HFF-Myc (cell line): Measurements from ENCODE around the gene KTI12.

ENCODE experiments used
- DNase-seq: peaks from one replicate; pipeline ENCODE4 v3.0.0-alpha.2; 2011; ENCODE audit warnings: low read depth; ENCODE audit errors: extremely low read depth
- H3K4me3 ChIP-seq: replicated peaks from 2 replicates; pipeline ENCODE4 v1.5.1; 2011; ENCODE audit warnings: low read depth, mild to moderate bottlenecking, control low read depth, low read length
- CTCF ChIP-seq: IDR thresholded peaks from 2 replicates; pipeline ENCODE4 v1.5.1; 2012; ENCODE audit warnings: mild to moderate bottlenecking, low read depth, low read length, control low read depth; ENCODE audit errors: missing control alignments

The KTI12 gene

GRCh38 chr1:51982161-51982560 is 51.4 kb downstream of the KTI12 start:
- DNase-seq, result no peak
- no peak overlapping the region for H3K4me3 ChIP-seq
- TF ChIP-seq CTCF, result no peak
